Kidney (tissue), 14 donors: ENCODE data around the gene HEMK1. TPM values are rescaled to one million over a fixed set of nuclear protein-coding genes. Genes with fewer than 3 reads are reported as not detected.

ENCODE experiments used
- DNase-seq, 5 donors: peaks; one replicate each; pipeline ENCODE4 v3.0.0-alpha.2; 2013 to 2020
- FAIRE-seq: peaks from 2 replicates; lab custom pipeline; 2012; peaks lifted over from hg19 to GRCh38; lab: Jason Lieb, UNC
- H3K27ac ChIP-seq, 2 donors: one replicate each; pipeline ENCODE4 v1.7.0; 2013; ENCODE audit warnings: low read depth in 2 of 2, low read length in 2 of 2, inconsistent platforms in 1 of 2
- H3K27me3 ChIP-seq: one replicate; pipeline ENCODE4 v1.7.1; 2013; ENCODE audit warnings: low read length, inconsistent platforms; ENCODE audit not compliant: control insufficient read depth, insufficient read depth
- H3K36me3 ChIP-seq, 3 donors: one replicate each; pipeline versions ENCODE4 v1.7.0 to v1.7.1; 2013; ENCODE audit warnings: low read length in 3 of 3, control low read depth in 1 of 3, inconsistent platforms in 1 of 3; ENCODE audit not compliant: insufficient read depth in 3 of 3, control insufficient read depth in 2 of 3
- H3K4me1 ChIP-seq, 3 donors: one replicate each; pipeline versions ENCODE4 v1.7.0 to v1.7.1; 2013; ENCODE audit warnings: low read length in 3 of 3, inconsistent platforms in 1 of 3, low read depth in 1 of 3; ENCODE audit not compliant: control insufficient read depth in 2 of 3, insufficient read depth in 2 of 3
- H3K4me3 ChIP-seq, 3 donors: one replicate each; pipeline versions ENCODE4 v1.7.0 to v1.8.1; 2013; ENCODE audit warnings: low read length in 3 of 3, control low read depth in 1 of 3, inconsistent platforms in 1 of 3
- H3K9ac ChIP-seq, 3 donors: one replicate each; pipeline versions ENCODE4 v1.7.0 to v1.7.1; 2013; ENCODE audit warnings: low read length in 3 of 3, control low read depth in 1 of 3, inconsistent platforms in 1 of 3
- H3K9me3 ChIP-seq, 3 donors: one replicate each; pipeline versions ENCODE4 v1.7.0 to v1.7.1; 2013; ENCODE audit warnings: low read length in 3 of 3, control low read depth in 1 of 3, inconsistent platforms in 1 of 3; ENCODE audit not compliant: control insufficient read depth in 2 of 3, insufficient read depth in 1 of 3
- CTCF ChIP-seq: IDR thresholded peaks from 3 replicates; pipeline ENCODE4 v1.5.1; 2012; ENCODE audit warnings: mild to moderate bottlenecking, moderate library complexity, borderline replicate concordance; ENCODE audit not compliant: insufficient read depth; ENCODE audit errors: extremely low read depth
- intact Hi-C: fragments of 100-400 bp; cut with DNase I; formaldehyde crosslinking; loops from one replicate; pipeline ENCODE4 v1.11.1; 2022
- polyA plus RNA-seq: library from polyadenylated mRNA; stranded (reverse); fragments of 350-450 nt; fragmentation: Illumina TruSeq; extraction: RNeasy Lipid Tissue Mini Kit (QIAGEN cat#74804); gene quantifications from one replicate; pipeline ENCODE4 v1.2.3, GENCODE V29; 2014; ENCODE audit warnings: low read depth, low replicate concordance; ENCODE audit not compliant: insufficient read depth
- total RNA-seq: library from RNA; stranded (reverse); fragmentation: NEBNext Ultra II Directional; extraction: Animal tissue kit (Norgen Biotek cat#: 25700); gene quantifications from one replicate; pipeline ENCODE4 v1.2.1, GENCODE V29; 2021
- donor health status: control.
- donor health status: control.
- donor health status: control.
- donor health status: control.
- donor health status: control.
- donor health status: DM: yes; HTN: yes; CAD: no.
- donor health status: Normal renal cell carcinoma (clear cell type).

The HEMK1 gene
- total and polyA plus RNA-seq, 2 donors from 2014 or later: 25.1 to 30.3 TPM

DNA sequence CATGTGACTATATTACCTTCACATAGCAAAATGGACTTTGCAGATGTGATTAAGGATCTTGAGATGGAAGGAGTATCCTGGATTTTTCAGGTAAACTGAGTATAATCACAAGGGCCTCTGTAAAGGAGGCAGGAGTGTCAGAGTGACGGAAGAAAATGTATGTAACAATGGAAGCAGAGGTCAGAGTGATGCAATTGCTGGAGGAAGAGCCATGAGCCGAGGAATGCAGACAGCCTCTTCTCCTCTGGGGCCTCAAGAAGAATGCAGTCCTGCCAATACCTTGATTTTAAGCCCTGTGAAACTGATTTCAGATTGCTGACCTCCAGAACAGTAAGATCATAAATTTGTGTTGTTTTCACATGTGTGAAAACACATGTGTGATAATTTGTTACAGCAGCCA, 15.1 kb downstream of the HEMK1 start:
- peaks cover 0 to 3% (median 0%) of the 10 kb centered on the region in 3 donors for H3K4me1 ChIP-seq

GRCh38 chr3:50585919-50586762, 16.8 kb downstream of the HEMK1 start:
- Histone ChIP-seq H3K4me3 (no peak overlapping the region), H3K36me3 (peaks cover 0 to 8% (median 1%) of the 10 kb centered on the region in 3 donors), H3K9ac (no peak overlapping the region), H3K9me3 (no peaks in the 10 kb centered on the region), H3K27me3 (no peaks in the 10 kb centered on the region), H3K4me1 (peaks cover 0 to 3% (median 3%) of the 10 kb centered on the region in 3 donors), H3K27ac (no peak overlapping the region)
- FAIRE-seq: no peak
- no peak for TF ChIP-seq CTCF
- DNase-seq: no peak
- intact Hi-C loops: no loop called here

More for the DNA sequence above, 15.1 kb downstream of the HEMK1 start:
- intact Hi-C loops: no loop called here
- Histone ChIP-seq H3K9me3 (no peaks in the 10 kb centered on the region), H3K4me3 (no peak overlapping the region), H3K27ac (no peak overlapping the region), H3K36me3 (peaks cover 0 to 8% (median 2%) of the 10 kb centered on the region in 3 donors), H3K27me3 (no peaks in the 10 kb centered on the region), H3K9ac (no peak overlapping the region)
- DNase-seq (no peak), FAIRE-seq (no peak)
- no peak for TF ChIP-seq CTCF

GRCh38 chr3:50586763-50587070, 17.4 kb downstream of the HEMK1 start:
- Histone ChIP-seq H3K27ac (no peak overlapping the region), H3K9me3 (no peaks in the 10 kb centered on the region), H3K27me3 (no peaks in the 10 kb centered on the region), H3K36me3 (peaks cover 0 to 3% (median 0%) of the 10 kb centered on the region in 3 donors), H3K4me1 (peaks cover 0 to 7% (median 3%) of the 10 kb centered on the region in 3 donors), H3K4me3 (no peak overlapping the region), H3K9ac (no peak overlapping the region)
- TF ChIP-seq CTCF: no peak
- DNase-seq: no peak
- intact Hi-C loops: no loop called here
- no peak for FAIRE-seq
